ENCODE data around the gene MED13. TPM values are rescaled to one million over a fixed set of nuclear protein-coding genes. Genes with fewer than 3 reads are reported as not detected.

Gene MED13
- total RNA-seq, 1 experiment from 2014 or later, result 60.7 TPM

GRCh38 chr17:62045109-62045508, 20.0 kb downstream of the MED13 start:
- H2BK12ac ChIP-seq (ENCODE audit: insufficient read length, low read depth, low read length), result no peak overlapping the region
- no peak overlapping the region for H3K4ac ChIP-seq (ENCODE audit: low read depth, low read length)
- TF ChIP-seq CTCF (conservative IDR thresholded peaks at IDR 0.05), result no peak
- H3K9me3 ChIP-seq (ENCODE audit: control insufficient read depth, low read depth, low read length), result no peaks in the 10 kb centered on the region
- H3K9me3 Mint-ChIP-seq, result no peaks in the 10 kb centered on the region
- no peak overlapping the region for H3K14ac ChIP-seq (ENCODE audit: insufficient read depth, low read length)
- H3K4me3 Mint-ChIP-seq, result no peak overlapping the region
- no peaks in the 10 kb centered on the region for H3K4me1 Mint-ChIP-seq
- H4K8ac ChIP-seq (replicated peaks; ENCODE audit: insufficient read length, low read depth, low read length), result no peak overlapping the region
- H2BK15ac ChIP-seq (ENCODE audit: low read depth, low read length), result no peak overlapping the region
- no peak overlapping the region for H3K27ac ChIP-seq (ENCODE audit: insufficient read length, low read depth, low read length)
- H3K27me3 Mint-ChIP-seq (ENCODE audit: low read depth), result no peaks in the 10 kb centered on the region
- H3K56ac ChIP-seq (ENCODE audit: insufficient read length, low read depth, low read length), result no peak overlapping the region
- H3K4me1 ChIP-seq (ENCODE audit: insufficient read depth, low read length), result no peaks in the 10 kb centered on the region
- H4K20me1 ChIP-seq (ENCODE audit: control insufficient read depth, insufficient read depth, insufficient read length), result no peaks in the 10 kb centered on the region
- H3K27me3 ChIP-seq (ENCODE audit: insufficient read depth, low read length), result no peaks in the 10 kb centered on the region
- H3K23ac ChIP-seq (ENCODE audit: insufficient read length, low read depth, low read length), result no peak overlapping the region
- H3K18ac ChIP-seq (ENCODE audit: insufficient read length, low read depth, low read length), result no peak overlapping the region
- no peak overlapping the region for H2BK20ac ChIP-seq (ENCODE audit: low read depth, low read length, poor library complexity, severe bottlenecking)
- no peak overlapping the region for H3K4me2 ChIP-seq (ENCODE audit: insufficient read depth, insufficient read length, low read length)
- H3K79me2 ChIP-seq (ENCODE audit: insufficient read depth, low read length), result peaks cover 2% of the 10 kb centered on the region; the same call in 1 of the 2 replicates
- H3K27ac Mint-ChIP-seq, result no peak overlapping the region
- WGBS (ENCODE audit: extremely low coverage, insufficient read length, low lambda C conversion rate), result no CpG with 5 or more reads among the region's 4 CpGs
- no peaks in the 10 kb centered on the region for H3K23me2 ChIP-seq (ENCODE audit: insufficient read length, low read depth, low read length, poor library complexity, severe bottlenecking)
- no peak overlapping the region for H3K9ac ChIP-seq (ENCODE audit: extremely low read depth, insufficient read length, low read length)
- H3T11ph ChIP-seq (ENCODE audit: low read length), result no peak overlapping the region
- H2AFZ ChIP-seq (ENCODE audit: low read length), result no peak overlapping the region
- H3K36me3 Mint-ChIP-seq (ENCODE audit: insufficient read depth in 1 of 3, low read depth in 3 of 3), result peaks cover 12 to 73% (median 58%) of the 10 kb centered on the region in 3 experiments; a peak in 6 of 7 replicates
- H4K5ac ChIP-seq (ENCODE audit: insufficient read length, low read depth, low read length), result no peak overlapping the region
- no peak overlapping the region for H2BK5ac ChIP-seq (ENCODE audit: insufficient read length, low read length)
- H2AK5ac ChIP-seq (ENCODE audit: insufficient read length, low read length), result no peak overlapping the region
- no peak overlapping the region for H4K91ac ChIP-seq (ENCODE audit: insufficient read length, low read depth, low read length)
- no peak for DNase-seq
- H2BK120ac ChIP-seq (ENCODE audit: low read depth, low read length, poor library complexity, severe bottlenecking), result no peak overlapping the region
- H3K79me1 ChIP-seq (ENCODE audit: insufficient read depth, low read depth, low read length, poor library complexity, severe bottlenecking), result peaks cover 3% of the 10 kb centered on the region

All from H9 (cell line).